GM12878 (cell line): Measurements from ENCODE around the gene INPP5D. TPM values are rescaled to one million over a fixed set of nuclear protein-coding genes. Genes with fewer than 3 reads are reported as not detected.

Experiments
- CHD4 ChIP-seq: fragments of 200-600 bp; sonication (generic); IDR thresholded peaks from 2 replicates; pipeline ENCODE4 v1.6.1; 2016; ENCODE audit warnings: mild to moderate bottlenecking
- EP300 ChIP-seq, 2 experiments: fragments of 150-350 bp in 1 of 2; IDR thresholded peaks; 2 replicates each; pipeline ENCODE4 v1.6.1; 2011 to 2012; ENCODE audit warnings: low read depth in 2 of 2, low read length in 2 of 2, borderline replicate concordance in 1 of 2, improper control_type of control experiment in 1 of 2, inconsistent platforms in 1 of 2; ENCODE audit not compliant: control insufficient read depth in 1 of 2
- FOXK2 ChIP-seq: fragments of 450-650 bp; IDR thresholded peaks from 2 replicates; pipeline ENCODE4 v1.6.1; 2017; ENCODE audit warnings: mild to moderate bottlenecking, moderate library complexity
- FOXM1 ChIP-seq: IDR thresholded peaks from 2 replicates; pipeline ENCODE4 v1.6.1; 2012; ENCODE audit warnings: low read depth, mild to moderate bottlenecking, inconsistent platforms, low read length, moderate library complexity
- GABPA ChIP-seq: IDR thresholded peaks from 2 replicates; pipeline ENCODE4 v1.6.1; 2014; ENCODE audit warnings: antibody characterized with exemption, low read depth, mild to moderate bottlenecking, inconsistent platforms
- HCFC1 ChIP-seq: fragments of 150-350 bp; IDR thresholded peaks from 2 replicates; pipeline ENCODE4 v1.6.1; 2014; ENCODE audit warnings: low read length
- MEF2A ChIP-seq: IDR thresholded peaks from 2 replicates; pipeline ENCODE4 v1.6.1; 2011; ENCODE audit warnings: low read depth, mild to moderate bottlenecking, low read length, moderate library complexity; ENCODE audit not compliant: insufficient read depth
- MYB ChIP-seq: fragments of 150-350 bp; IDR thresholded peaks from 2 replicates; pipeline ENCODE4 v1.6.1; 2014; ENCODE audit warnings: mild to moderate bottlenecking, low read depth, low read length, borderline replicate concordance
- NFYB ChIP-seq: IDR thresholded peaks from 2 replicates; pipeline ENCODE4 v1.6.1; 2011; ENCODE audit warnings: low read depth, mild to moderate bottlenecking, low read length, improper control_type of control experiment, moderate library complexity; ENCODE audit not compliant: insufficient read depth
- NR2C2 ChIP-seq: IDR thresholded peaks from 2 replicates; pipeline ENCODE4 v1.6.1; 2011; ENCODE audit warnings: borderline replicate concordance, low read depth; ENCODE audit not compliant: control insufficient read depth, insufficient read length
- NR2F1 ChIP-seq: fragments of 450-650 bp; conservative IDR thresholded peaks from 2 replicates; pipeline ENCODE4 v1.6.1; 2017; ENCODE audit warnings: mild to moderate bottlenecking
- PAX5 ChIP-seq: IDR thresholded peaks from 2 replicates; pipeline ENCODE4 v1.6.1; 2011; ENCODE audit warnings: low read depth, low read length, borderline replicate concordance
- RAD51 ChIP-seq: fragments of 450-650 bp; IDR thresholded peaks from 2 replicates; pipeline ENCODE4 v1.6.1; 2016; ENCODE audit warnings: moderate library complexity, mild to moderate bottlenecking, inconsistent platforms
- RCOR1 ChIP-seq: conservative IDR thresholded peaks from 2 replicates; pipeline ENCODE4 v1.6.1; 2012; ENCODE audit warnings: low read depth, low read length, improper control_type of control experiment
- RELA ChIP-seq: fragments of 450-650 bp; IDR thresholded peaks from 2 replicates; pipeline ENCODE4 v1.8.0; 2014; ENCODE audit warnings: borderline replicate concordance; ENCODE audit not compliant: partially characterized antibody
- TBL1XR1 ChIP-seq: IDR thresholded peaks from 2 replicates; pipeline ENCODE4 v1.6.1; 2012; ENCODE audit warnings: low read depth, low read length, improper control_type of control experiment
- TCF3 ChIP-seq: IDR thresholded peaks from 2 replicates; pipeline ENCODE4 v1.6.1; 2012; ENCODE audit warnings: low read depth, mild to moderate bottlenecking, low read length, borderline replicate concordance; ENCODE audit not compliant: insufficient read depth
- YY1 ChIP-seq: IDR thresholded peaks from 2 replicates; pipeline ENCODE4 v1.6.1; 2011; ENCODE audit warnings: low read depth, mild to moderate bottlenecking, low read length
- ZNF687 ChIP-seq: fragments of 450-650 bp; IDR thresholded peaks from 2 replicates; pipeline ENCODE4 v1.6.1; 2017; ENCODE audit warnings: mild to moderate bottlenecking, moderate library complexity
- polyA plus RNA-seq, 11 experiments: library from polyadenylated mRNA; depleted of rRNA in 4 of 11; unstranded in 6 of 11; stranded (reverse) in 5 of 11; fragments of >200 nt; fragmentation: Nextera tagmentation in 4 of 11; fragmentation: Illumina TruSeq in 1 of 11; extraction: Ambion mirVana in 4 of 11; extraction: Trizol in 1 of 11; gene quantifications; 1 replicate in 1 of 11; 2 replicates in 10 of 11; pipeline versions ENCODE4 v1.2.1 to v1.2.3, GENCODE V29; 2011 to 2016; ENCODE audit warnings: inconsistent platforms in 2 of 11, missing spikeins in 2 of 11, low read depth in 1 of 11
- total RNA-seq, 4 experiments: library from RNA; depleted of rRNA in 3 of 4; stranded (reverse); fragments of >200 nt in 3 of 4; fragmentation: Illumina TruSeq in 1 of 4; extraction: Trizol in 1 of 4; gene quantifications; 2 replicates each; pipeline versions ENCODE4 v1.2.1 to v1.2.3, GENCODE V29; 2013 to 2021
- TF ChIP-seq, protein P1 (sequence below): fragments of 450-650 bp; IDR thresholded peaks from 2 replicates; pipeline ENCODE4 v1.6.1; 2018; ENCODE audit warnings: borderline replicate concordance, mild to moderate bottlenecking; ENCODE audit not compliant: partially characterized antibody
- TF ChIP-seq, protein P2 (sequence below): fragments of 450-650 bp; IDR thresholded peaks from 2 replicates; pipeline ENCODE4 v1.6.1; 2018; ENCODE audit warnings: mild to moderate bottlenecking, low read depth, moderate library complexity; ENCODE audit not compliant: partially characterized antibody

INPP5D gene
- total and polyA plus RNA-seq, 10 of the 15 experiments (the other 5 are each of a cell fraction or from before 2014, with no cell fraction given), result 11.8 to 139 (median 88.8) TPM

DNA sequence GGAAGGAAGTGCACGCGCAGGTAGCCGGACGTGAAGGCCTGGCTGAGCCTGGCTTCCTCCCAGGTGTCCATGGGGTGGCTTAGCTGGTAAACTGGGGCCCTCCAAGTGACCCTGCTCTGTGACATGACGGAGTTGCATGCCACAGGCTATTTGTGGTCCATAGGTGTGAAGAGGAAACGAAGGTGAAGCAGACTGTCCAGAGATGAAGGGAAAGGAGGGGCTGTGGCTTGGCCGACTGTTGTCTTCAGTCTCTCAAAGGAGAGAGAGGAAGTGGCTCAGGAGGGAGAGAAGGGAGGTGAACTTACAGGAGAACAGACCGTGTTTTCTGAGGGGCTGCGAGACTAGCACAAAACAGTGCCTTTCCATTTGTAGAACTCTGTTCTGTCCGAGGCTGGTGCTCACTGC lies 19.3 kb downstream of the INPP5D start (continued):
- TF ChIP-seq ZNF687 (peak; percentile 100), RELA (no peak), MYB (0 out of 2 replicates have a peak, but pooled peaks have one; percentile 53), RCOR1 (no peak), NR2C2 (no peak), FOXM1 (no peak), YY1 (0 out of 2 replicates have a peak, but pooled peaks have one; percentile 52), FOXK2 (no peak), TCF3 (peak; percentile 64; the same call in 1 of the 2 replicates), PAX5 (peak; percentile 83), NFYB (no peak), HCFC1 (no peak), MEF2A (peak; percentile 61; the same call in 1 of the 2 replicates), CHD4 (no peak), TBL1XR1 (peak; percentile 95), RAD51 (no peak; the same call in 1 of the 2 replicates), NR2F1 (peak; percentile 89), EP300 (IDR thresholded peaks at IDR 0.05; ENCODE audit: borderline replicate concordance in 1 of 2, control insufficient read depth in 1 of 2, low read depth in 2 of 2, low read length in 2 of 2) (peak; percentile 89 to 95), GABPA (no peak)
- TF ChIP-seq, protein P1, sequence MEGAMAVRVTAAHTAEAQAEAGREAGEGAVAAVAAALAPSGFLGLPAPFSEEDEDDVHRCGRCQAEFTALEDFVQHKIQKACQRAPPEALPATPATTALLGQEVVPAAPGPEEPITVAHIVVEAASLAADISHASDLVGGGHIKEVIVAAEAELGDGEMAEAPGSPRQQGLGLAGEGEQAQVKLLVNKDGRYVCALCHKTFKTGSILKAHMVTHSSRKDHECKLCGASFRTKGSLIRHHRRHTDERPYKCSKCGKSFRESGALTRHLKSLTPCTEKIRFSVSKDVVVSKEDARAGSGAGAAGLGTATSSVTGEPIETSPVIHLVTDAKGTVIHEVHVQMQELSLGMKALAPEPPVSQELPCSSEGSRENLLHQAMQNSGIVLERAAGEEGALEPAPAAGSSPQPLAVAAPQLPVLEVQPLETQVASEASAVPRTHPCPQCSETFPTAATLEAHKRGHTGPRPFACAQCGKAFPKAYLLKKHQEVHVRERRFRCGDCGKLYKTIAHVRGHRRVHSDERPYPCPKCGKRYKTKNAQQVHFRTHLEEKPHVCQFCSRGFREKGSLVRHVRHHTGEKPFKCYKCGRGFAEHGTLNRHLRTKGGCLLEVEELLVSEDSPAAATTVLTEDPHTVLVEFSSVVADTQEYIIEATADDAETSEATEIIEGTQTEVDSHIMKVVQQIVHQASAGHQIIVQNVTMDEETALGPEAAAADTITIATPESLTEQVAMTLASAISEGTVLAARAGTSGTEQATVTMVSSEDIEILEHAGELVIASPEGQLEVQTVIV, result peak; percentile 29
- TF ChIP-seq, protein P2, sequence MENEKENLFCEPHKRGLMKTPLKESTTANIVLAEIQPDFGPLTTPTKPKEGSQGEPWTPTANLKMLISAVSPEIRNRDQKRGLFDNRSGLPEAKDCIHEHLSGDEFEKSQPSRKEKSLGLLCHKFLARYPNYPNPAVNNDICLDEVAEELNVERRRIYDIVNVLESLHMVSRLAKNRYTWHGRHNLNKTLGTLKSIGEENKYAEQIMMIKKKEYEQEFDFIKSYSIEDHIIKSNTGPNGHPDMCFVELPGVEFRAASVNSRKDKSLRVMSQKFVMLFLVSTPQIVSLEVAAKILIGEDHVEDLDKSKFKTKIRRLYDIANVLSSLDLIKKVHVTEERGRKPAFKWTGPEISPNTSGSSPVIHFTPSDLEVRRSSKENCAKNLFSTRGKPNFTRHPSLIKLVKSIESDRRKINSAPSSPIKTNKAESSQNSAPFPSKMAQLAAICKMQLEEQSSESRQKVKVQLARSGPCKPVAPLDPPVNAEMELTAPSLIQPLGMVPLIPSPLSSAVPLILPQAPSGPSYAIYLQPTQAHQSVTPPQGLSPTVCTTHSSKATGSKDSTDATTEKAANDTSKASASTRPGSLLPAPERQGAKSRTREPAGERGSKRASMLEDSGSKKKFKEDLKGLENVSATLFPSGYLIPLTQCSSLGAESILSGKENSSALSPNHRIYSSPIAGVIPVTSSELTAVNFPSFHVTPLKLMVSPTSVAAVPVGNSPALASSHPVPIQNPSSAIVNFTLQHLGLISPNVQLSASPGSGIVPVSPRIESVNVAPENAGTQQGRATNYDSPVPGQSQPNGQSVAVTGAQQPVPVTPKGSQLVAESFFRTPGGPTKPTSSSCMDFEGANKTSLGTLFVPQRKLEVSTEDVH, result no peak
